Stimulated activated CD4-positive, alpha-beta T cell treated with anti-CD3 and anti-CD28 coated beads, Interleukin-1b, Interleukin-23, amount 100 ng/mL, for 1 hour (primary cell): ENCODE data around the gene STARD10.
A peak's percentile ranks its signal among the peaks of the same experiment; 100 is the strongest.

Experiments used
- DNase-seq, 2 donors: peaks; one replicate each; pipeline ENCODE4 v3.0.0-alpha.2; 2020; ENCODE audit warnings: low read depth in 2 of 2

The STARD10 gene

DNA sequence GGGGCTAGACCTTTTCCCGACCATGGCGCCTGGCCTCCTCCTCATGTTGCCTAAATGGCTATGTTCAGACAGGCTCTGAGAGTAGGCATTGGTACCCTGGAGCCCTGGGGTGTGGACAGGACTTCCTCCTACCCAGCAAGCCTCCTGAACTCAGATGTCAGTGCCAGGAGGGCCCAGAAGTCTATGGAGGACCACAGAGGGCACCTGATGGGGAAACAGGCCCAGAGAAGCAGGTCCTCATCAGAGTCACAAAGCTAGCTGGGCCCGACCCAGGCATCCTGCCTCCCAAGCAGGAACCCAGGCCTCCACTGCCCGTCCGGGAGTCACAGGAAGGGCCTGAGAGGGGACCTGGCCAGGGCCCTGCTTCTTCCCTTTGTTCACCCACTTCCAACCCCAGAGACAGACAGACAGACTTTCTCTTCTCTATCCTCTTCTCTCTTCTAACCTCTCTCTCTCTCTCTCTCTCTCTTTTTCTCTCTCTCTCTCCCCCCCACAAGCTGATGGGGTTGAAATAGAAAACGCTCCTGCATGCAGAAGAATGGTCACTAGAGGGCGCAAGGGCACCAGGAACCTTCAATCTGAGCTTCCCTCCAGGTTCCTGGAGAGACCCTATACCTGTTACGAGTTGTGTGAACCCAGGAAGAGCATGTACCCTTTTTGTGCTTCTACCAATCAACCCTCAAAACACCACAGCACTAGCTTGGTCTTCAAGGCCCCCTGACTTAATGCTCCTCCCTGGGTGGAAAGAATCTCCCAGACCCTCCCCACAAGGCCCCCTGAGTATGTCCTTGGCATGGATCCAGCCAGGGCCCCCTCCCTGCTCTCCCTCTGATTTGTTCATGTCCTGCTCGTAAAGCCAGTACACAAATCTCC lies 68.8 kb downstream of the STARD10 start:
- DNase-seq, result peak; percentile 60 to 66

DNA sequence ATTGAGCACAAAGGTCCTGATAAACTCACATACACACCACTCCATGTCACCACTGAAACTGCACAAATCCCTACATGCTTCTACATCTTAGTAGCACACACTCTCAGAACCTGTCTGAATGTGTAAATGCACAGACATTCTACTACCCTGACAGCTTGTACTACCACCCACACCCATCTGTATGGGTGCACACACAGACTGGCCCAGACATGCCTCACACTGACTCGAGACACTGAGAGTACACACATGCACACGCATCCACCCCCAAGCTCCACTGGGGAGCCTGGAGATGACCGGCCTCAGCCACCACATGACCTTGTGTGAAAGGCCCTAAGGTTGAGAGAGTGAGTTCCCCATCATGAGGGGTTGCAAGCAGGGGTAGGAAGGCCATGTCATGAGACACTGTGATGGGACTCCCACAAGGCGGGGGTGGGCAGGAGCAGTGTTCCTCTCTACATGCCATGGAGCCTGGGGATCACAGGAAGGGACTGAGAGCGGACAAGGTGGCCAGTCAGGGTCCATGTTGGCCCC lies 69.8 kb downstream of the STARD10 start:
- DNase-seq, result no peak

DNA sequence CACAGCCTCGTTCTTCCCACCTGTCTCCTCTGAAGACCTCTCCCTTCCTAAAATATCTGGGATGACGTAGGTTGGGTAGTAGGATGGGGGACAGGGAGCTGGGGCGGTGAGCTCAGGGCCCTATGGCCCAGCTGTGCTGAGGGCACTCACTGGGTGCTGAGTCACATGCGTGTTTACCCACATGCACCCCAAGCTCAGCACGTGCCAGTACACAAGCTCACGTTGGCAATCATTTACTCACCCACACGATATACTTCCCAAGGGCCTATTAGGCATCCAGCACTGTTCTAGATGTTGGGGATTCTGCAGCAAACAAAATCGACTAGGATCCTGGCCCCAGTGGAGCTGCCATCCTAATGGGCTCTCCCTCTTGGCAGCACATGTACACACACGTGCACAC lies 70.3 kb downstream of the STARD10 start:
- no peak for DNase-seq

DNA sequence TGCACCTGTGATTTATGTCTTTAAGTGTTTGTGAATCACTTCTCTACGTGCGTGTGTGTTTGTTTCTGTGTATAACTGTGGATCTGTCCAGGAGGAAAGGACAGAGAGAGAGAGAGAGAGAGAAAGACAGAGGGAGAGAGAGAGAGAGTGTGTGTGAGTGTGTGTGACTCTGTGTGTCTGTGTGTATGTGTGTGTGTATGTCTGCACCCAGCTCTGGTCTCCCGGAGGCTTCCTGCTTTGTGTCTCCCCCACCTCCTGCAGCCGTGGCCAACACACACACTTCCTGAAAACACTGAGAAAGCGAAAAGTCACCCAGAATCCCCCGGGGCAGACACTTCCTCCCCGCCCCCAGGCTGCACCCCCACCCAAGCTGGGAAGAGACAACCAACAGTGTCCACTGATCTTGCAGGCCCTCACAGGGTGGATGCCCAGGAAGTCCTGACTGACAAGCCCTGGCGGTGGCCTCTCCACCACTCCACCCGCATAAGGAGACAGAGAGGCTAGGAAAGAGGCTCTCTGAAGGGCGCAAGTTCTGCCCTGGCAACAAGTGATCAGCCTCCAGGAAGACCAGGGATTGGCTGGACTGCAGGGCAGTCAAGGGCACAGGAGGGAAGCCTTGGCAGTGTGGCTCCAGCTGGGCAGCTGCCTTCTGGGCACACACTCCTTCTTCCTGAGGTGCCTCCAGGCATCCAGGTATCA lies 71.6 kb downstream of the STARD10 start:
- DNase-seq, result peak; percentile 62 to 67

DNA sequence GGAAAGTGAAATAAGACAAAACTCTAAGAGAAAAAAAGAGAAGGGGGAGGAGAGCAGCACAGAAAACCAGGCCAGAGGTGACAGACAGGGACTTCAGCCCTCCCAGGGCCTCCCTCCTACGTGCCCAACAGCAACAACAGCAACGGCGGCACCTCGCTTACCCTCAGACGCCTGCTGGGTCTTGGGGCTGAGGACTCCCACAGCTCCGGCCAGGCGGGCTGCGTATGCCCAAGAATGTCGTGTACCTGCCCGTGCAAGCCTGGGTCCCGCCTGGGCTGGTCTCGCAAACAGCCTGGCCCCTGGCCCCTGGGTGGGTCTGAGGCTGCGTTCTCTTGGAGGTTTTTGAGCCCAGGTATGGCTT lies 72.2 kb downstream of the STARD10 start:
- no peak for DNase-seq

DNA sequence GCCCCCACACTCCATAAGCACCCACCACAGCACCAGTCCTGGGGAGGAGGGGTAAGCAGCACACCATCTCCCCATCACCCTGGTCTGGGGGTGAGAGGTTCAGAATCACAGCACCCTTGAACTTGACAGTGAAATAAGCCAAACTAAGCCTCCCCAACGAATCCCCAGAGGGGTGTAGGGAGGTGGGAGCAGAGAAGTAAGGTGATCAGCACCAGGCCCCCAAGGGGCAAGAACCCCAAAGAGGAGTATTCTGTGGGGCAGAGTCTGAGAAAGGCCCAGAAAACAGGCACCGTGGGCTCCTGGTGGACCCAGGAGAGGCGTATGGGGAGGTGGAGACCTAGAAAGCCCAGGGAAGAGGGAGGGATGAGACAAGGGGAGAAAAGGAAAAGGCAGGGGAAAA lies 72.6 kb downstream of the STARD10 start:
- DNase-seq, result no peak

DNA sequence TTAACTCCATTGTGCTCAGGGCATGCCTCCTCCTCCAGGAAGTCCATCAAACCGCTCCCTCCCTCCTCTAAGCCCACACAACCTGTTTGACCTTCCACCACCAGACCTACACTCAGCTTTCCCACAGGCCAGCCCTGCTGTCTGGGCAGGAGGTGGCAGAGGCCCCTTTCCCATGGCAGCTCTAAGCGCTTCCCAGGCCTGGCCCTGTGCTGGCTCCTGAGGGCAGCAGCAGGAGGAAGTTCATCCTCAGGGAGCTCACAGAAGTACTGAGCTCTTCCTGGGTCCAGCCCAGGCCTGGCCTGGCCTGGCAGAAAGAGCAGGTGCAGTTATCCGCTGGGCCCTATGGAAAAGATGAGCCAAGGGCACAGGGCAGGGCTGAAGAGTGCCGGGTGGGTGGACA lies 73.1 kb downstream of the STARD10 start:
- DNase-seq, result no peak

DNA sequence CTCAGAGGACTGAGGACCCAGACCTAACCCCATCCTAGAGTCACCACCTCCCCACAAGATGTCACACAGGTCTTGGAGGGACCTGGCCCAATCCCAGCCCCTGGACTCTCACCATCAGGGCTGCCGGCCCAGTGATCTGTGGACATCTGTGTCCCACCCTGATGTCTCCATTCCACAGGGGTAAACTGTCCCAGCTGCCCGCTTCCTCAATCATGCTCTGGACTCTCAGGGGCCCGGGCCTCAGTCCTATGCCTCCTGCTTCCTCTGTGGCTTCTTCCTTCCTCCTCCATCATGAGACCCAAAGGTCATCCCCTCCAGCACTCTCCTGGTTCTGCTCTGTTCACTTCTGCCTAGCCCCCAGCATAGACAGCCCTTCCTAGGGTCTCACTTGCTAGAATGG lies 73.8 kb downstream of the STARD10 start:
- DNase-seq, result no peak

DNA sequence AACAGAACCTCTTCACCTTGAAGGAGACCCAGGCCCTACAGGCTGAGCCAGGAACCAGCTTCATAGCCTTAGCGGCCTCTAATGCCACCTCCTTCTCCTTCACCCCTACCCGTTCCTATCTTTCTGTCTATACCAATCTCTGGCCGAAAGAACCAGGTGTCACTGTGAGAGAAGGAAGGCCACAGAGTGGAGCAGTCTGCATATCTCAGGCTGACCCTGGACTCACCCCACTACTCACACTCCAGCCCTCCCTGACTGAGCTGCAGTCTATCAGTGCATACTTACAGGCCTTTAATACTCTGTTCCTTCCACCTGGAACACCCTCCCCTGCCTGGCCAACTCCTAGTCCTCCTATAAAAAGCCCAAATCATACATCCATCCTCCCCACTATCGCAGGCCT lies 74.3 kb downstream of the STARD10 start:
- DNase-seq, result no peak

DNA sequence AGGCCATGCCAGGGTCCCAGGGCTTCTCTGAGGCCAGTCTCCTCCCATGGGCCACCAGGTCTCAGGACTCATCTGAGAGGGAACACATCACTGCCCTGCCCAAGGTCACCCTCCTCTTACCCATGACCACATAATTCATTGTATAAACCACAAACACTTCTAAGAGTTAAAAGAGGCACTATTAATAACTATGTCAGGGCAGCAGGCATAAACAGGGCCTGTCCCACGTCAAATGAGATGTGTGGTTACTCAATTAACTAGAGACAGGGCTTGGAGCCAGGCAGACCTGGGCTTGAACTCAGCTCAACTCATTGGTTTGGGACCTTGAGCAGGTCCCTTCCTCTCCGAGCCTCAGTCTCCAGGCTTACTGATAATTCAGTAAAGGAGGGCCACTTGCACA lies 74.7 kb downstream of the STARD10 start:
- DNase-seq, result no peak

DNA sequence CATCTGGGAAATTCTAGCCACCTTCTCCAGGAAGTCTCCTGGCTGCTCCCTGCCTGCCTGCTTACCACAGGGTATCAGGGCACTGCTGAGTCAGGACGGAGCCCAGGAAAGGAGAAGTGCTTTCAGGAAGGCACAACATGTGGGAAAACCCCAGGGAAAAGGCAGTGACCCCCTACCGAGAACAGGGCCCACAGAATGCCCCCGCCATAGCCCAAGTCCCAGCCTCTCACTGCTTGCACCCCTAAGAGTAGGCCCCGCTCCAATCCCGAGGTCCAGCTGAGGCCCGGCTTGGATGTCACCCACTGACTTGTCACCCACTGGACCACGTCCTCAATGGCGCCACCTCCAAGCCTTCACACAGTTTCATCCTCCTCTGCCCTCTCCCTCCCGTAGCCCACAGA lies 75.7 kb downstream of the STARD10 start:
- DNase-seq, result no peak

DNA sequence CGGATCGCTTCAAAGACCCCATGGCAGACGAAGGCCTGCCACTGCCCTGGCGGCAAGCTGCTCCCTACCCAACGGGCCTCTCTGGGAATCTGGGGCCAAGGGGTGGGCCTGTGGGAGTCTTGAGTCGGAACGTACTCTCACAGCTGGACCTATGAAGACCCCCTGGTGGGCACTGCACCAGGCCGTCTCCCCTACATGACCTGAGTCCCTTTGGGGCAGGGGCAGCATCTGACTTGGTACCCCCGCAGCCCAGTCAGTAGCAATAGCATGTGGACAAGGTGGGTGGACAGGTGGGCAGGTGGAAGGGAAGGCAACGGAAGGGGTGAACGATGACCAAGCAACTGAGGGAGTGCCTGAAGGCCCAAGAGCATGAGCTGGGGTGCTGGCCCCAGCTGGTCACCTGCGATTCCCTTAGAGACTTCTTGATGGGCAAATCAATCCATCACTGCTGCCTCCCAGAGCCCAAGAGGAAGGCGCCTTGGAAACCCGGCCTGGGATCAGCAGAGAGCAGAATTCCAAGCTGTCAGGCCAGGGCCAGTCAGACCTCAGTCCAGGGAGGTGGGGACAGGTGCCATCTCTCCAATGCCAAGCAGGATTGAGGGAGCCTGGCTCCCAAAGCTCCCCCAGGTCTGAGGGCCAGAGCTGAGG lies 76.9 kb downstream of the STARD10 start:
- no peak for DNase-seq

DNA sequence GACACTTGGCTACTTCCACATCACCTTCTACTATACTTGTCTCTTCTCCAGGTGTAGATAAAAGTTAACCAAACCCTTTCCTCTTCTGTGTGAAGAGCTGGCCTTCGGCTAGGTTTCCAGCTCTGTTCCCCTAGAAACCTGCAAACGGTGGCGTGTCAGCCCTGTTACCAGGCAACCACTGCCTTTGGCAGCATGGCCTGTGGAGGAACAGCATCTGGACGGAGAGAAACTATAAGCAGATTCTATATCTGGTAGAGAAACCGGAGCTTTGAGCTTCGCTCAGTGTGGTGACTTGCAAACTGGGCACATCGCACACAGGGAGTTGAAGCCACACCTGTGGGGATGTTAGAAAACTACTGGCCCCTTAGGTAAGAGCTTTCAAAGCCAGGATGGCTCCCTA lies 77.6 kb downstream of the STARD10 start:
- no peak for DNase-seq

DNA sequence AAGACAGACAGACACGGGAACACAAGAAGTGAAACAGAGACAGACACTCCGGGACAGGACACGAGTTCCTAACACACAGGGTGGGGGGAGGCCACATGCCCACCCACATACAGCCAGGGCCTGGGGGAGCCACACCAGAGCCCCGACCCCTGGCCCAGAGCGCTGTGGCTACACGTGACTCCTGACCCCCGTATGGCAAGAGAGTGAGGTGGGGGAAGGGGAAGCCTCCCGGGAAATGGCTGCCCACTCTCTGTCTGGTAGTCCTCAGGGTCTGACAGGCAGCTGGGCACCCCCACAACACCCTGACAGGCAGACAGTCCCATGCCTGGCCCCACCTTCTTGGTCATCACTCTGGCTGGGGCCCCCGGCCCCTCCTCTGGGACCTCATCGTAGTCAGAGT lies 81.0 kb downstream of the STARD10 start:
- no peak for DNase-seq

DNA sequence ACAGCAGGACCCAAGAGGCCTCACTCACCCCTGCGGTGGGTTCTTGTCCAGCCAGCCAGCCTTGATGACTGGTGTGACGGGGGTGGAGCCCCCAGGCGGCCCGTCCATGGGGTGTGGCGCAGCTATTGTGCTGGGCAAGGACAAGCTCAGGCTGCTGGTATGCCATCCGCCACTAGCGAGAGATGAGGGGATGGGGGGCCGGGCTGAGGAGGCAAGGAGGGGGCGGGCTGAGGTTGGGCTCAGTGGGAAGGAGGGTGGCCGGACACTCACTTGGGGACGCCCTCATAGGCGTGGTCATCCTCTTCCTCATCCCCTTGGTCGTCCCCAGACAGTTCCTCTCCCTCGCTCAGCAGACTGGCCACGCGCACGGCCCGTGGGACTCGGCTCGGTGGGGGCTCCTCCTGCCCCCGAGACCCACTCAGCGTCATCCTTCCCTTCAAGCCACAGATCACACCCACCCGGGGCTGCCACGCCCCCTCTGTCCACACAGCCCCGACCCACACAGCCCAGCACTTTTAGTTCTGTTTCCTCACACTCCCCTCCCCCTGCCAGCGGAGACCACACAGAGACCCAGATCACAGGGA lies 81.6 kb downstream of the STARD10 start:
- no peak for DNase-seq

DNA sequence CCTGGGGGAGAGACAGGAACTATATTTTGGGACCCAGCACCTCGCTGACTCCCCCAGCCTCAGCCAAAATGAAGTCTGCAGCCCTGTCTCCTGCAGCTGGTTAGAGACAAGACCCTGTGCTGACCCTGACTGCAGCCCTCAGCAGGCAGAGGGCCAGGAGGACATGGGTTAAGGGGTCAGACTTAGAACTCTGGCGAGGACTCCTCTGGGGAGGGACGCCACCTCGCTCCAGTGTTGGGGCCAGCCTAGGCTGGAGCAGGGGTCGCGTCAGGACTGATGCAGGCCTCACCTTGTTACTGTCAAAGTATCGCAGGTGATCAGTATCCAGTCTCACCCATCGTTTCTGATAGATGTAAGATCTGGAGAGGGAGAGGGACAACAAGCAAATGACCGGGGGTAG lies 82.7 kb downstream of the STARD10 start:
- no peak for DNase-seq

DNA sequence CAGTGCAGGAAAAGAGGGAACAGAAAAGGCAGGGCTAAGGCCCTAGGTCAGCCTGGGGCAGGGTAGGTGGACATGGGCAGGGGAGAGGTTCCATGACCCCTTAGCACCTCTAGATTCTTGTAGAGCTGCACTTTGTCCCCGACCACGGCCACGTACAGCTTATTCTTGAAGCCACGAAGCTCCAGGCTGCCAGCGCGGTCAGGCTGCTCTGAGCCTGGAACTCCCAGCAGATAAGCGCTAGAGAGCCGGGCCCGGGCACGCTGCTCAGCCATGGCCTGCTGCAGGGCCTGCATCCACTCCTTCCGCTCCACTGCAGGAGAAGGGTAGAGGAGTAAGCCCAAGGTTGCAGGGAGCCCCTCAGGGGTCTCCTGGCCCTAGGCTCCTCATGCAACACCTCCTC lies 83.6 kb downstream of the STARD10 start:
- no peak for DNase-seq

DNA sequence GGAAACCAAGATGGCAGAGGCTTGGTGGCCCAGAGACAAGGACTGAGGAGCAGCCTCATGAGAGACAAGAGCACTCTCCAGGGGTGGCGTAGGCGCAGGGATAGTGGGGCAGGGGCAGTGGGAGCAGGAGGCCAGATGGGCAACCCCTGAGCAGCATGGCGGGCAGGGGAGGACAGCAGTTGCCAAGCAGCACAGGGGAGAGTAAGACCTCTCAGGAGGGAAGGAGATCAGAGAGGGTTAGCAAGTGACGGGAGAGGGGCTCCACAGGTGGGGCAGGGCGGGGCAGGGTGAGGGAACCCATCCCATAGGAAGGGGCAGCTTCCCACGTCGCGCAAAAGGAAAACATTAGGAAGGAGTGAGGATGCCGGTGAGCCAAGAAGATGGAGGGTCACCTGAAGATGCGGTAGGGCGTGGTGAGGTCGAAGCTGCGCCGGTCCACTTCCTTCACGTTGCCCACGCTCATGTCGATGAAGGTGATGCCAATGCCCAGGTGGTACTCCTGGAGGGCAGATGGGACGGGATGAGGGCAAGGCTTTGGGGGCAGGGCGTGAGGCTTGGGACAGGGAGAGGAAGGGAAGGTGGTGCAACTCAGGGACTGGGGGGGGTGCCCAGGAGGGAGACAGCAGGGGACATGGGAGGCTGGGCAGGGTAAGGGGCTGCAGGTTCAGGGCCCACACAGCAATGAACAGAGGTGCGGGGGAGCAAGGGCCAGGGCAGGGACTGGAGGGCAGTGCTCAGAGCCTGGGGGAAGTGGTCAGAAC lies 84.2 kb downstream of the STARD10 start:
- DNase-seq, result no peak

DNA sequence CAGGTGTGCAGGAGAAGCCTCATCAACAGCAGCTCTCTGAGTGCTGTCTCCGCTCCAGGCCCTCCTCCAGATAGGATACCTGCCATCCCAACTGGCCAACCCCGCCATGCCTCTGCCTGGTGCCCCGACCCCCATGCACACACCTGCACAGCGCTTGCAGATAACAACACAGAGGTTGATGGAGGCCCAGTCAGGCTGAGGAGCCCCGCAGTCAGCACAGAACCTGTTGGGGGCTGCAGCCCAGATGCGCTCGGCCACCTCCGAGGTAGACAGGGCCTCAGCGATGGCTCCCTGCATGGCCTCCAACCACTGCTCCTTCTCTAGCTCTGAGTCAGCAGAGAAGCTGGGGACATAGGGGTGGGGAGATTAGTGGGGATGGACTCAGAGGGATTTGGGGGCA lies 86.8 kb downstream of the STARD10 start:
- DNase-seq, result no peak

DNA sequence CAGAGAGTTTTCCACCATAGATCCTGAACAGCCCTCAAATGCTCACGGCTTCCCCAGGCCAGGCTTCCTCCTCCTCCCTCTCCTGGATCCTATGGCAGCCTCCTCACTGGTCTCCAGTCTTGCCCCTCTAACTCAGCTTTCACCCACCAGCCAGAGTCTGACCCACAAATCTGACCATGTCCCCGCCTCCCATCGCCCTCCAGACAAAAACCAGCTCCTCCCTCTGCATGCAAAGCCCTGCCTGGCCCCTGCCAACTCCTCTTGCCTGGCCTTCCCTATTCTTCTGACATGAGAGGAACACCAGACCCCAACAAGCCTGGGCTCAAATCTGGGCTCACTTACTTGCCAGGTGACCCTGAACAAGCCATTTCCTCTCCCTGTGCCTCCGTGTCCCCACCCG lies 87.3 kb downstream of the STARD10 start:
- no peak for DNase-seq
